ENCODE measurements around the gene THBS4. TPM values are rescaled to one million over a fixed set of nuclear protein-coding genes. Genes with fewer than 3 reads are reported as not detected.

The THBS4 gene
- polyA plus RNA-seq, 1 of the 3 experiments (the other 2 are of a cell fraction) = 1.1 TPM

- Histone ChIP-seq H3K4me2 (no peak overlapping the region), H3K4me1 (ENCODE audit: control insufficient read depth in 1 of 2, insufficient read depth in 2 of 2, low read depth in 1 of 2, low read length in 1 of 2) (no peaks in the 10 kb centered on the region), H3K36me3 (replicated peaks in 1 of 2; ENCODE audit: control insufficient read depth in 1 of 2, insufficient read depth in 2 of 2, low read length in 1 of 2) (no peaks in the 10 kb centered on the region), H3K27ac (ENCODE audit: low read depth in 2 of 2, low read length in 1 of 2) (no peak overlapping the region), H4K20me1 (ENCODE audit: insufficient read depth) (no peaks in the 10 kb centered on the region), H2AFZ (ENCODE audit: low read depth) (no peak overlapping the region), H3K27me3 (ENCODE audit: insufficient read depth) (no peaks in the 10 kb centered on the region), H3K9me2 (no peaks in the 10 kb centered on the region), H3K79me2 (ENCODE audit: insufficient read depth) (no peaks in the 10 kb centered on the region), H3K9ac (no peak overlapping the region), H3K4me3 (ENCODE audit: low read depth in 2 of 2, low read length in 1 of 2) (no peak overlapping the region), H3F3A (replicated peaks; ENCODE audit: insufficient read depth) (no peaks in the 10 kb centered on the region), H3K9me3 (no peaks in the 10 kb centered on the region)
- ChIA-PET POLR2A (no interaction called here), CTCF (no interaction called here)
- TF ChIP-seq FOSL2 (IDR thresholded peaks at IDR 0.05; ENCODE audit: borderline replicate concordance, low read depth) = no peak
- no peak for TF ChIP-seq EZH2phosphoT487 (IDR thresholded peaks at IDR 0.05; ENCODE audit: borderline replicate concordance, low read depth)
- no peak for TF ChIP-seq NFIC (IDR thresholded peaks at IDR 0.05; ENCODE audit: borderline replicate concordance)
- TF ChIP-seq GATA2 (CRISPR knock-in tag; IDR thresholded peaks at IDR 0.05) = no peak
- TF ChIP-seq CHD2 (IDR thresholded peaks at IDR 0.05; ENCODE audit: low read length, partially characterized antibody) = no peak
- no peak for TF ChIP-seq FOXM1 (IDR thresholded peaks at IDR 0.05; ENCODE audit: low read depth)
- no peak for TF ChIP-seq EP300 (IDR thresholded peaks at IDR 0.05; ENCODE audit: borderline replicate concordance in 1 of 2, low read depth in 1 of 2, low read length in 1 of 2)
- WGBS (ENCODE audit: low lambda C conversion rate) = 93% methylated on average over 1 of the region's 1 CpG
- no peak for DNase-seq
Measured at GRCh38 chr5:79999722-80000121, 35.4 kb upstream of the THBS4 start.

GRCh38 chr5:80002677-80003076 is 32.5 kb upstream of the THBS4 start:
- CTCF ChIA-PET = no interaction called here
- 85% methylated on average over 1 of the region's 1 CpG for WGBS (ENCODE audit: low lambda C conversion rate)
- Histone ChIP-seq H3K9me2 (no peaks in the 10 kb centered on the region), H3K4me2 (no peak overlapping the region), H3K27me3 (ENCODE audit: insufficient read depth) (no peaks in the 10 kb centered on the region), H2AFZ (ENCODE audit: low read depth) (no peak overlapping the region), H3F3A (replicated peaks; ENCODE audit: insufficient read depth) (no peaks in the 10 kb centered on the region), H4K20me1 (ENCODE audit: insufficient read depth) (no peaks in the 10 kb centered on the region), H3K9me3 (no peaks in the 10 kb centered on the region), H3K4me3 (ENCODE audit: low read depth in 2 of 2, low read length in 1 of 2) (no peak overlapping the region), H3K9ac (no peak overlapping the region), H3K36me3 (replicated peaks in 1 of 2; ENCODE audit: control insufficient read depth in 1 of 2, insufficient read depth in 2 of 2, low read length in 1 of 2) (no peaks in the 10 kb centered on the region), H3K27ac (ENCODE audit: low read depth in 2 of 2, low read length in 1 of 2) (no peak overlapping the region), H3K79me2 (ENCODE audit: insufficient read depth) (no peaks in the 10 kb centered on the region), H3K4me1 (ENCODE audit: control insufficient read depth in 1 of 2, insufficient read depth in 2 of 2, low read depth in 1 of 2, low read length in 1 of 2) (no peaks in the 10 kb centered on the region)
- no peak for TF ChIP-seq TAF1 (IDR thresholded peaks at IDR 0.05; ENCODE audit: borderline replicate concordance, low read depth, low read length)
- no peak for TF ChIP-seq PBX3 (IDR thresholded peaks at IDR 0.05)
- no peak for TF ChIP-seq MXI1 (IDR thresholded peaks at IDR 0.05; ENCODE audit: low read depth, low read length)
- TF ChIP-seq RXRA (IDR thresholded peaks at IDR 0.05; ENCODE audit: borderline replicate concordance, low read depth) = no peak
- no peak for TF ChIP-seq EZH2phosphoT487 (IDR thresholded peaks at IDR 0.05; ENCODE audit: borderline replicate concordance, low read depth)
- TF ChIP-seq ELF1 (IDR thresholded peaks at IDR 0.05) = no peak
- no peak for TF ChIP-seq TEAD4 (IDR thresholded peaks at IDR 0.05; ENCODE audit: borderline replicate concordance, insufficient read depth)
- TF ChIP-seq FOSL2 (IDR thresholded peaks at IDR 0.05; ENCODE audit: borderline replicate concordance, low read depth) = no peak
- POLR2A ChIA-PET = no interaction called here
- no peak for DNase-seq

Measured in SK-N-SH (cell line).